ENCODE measurements around the gene CHRNA10. TPM values are rescaled to one million over a fixed set of nuclear protein-coding genes. Genes with fewer than 3 reads are reported as not detected.

Gene CHRNA10
- 0.86 and 0.97 TPM in 2 replicates for total RNA-seq

DNA sequence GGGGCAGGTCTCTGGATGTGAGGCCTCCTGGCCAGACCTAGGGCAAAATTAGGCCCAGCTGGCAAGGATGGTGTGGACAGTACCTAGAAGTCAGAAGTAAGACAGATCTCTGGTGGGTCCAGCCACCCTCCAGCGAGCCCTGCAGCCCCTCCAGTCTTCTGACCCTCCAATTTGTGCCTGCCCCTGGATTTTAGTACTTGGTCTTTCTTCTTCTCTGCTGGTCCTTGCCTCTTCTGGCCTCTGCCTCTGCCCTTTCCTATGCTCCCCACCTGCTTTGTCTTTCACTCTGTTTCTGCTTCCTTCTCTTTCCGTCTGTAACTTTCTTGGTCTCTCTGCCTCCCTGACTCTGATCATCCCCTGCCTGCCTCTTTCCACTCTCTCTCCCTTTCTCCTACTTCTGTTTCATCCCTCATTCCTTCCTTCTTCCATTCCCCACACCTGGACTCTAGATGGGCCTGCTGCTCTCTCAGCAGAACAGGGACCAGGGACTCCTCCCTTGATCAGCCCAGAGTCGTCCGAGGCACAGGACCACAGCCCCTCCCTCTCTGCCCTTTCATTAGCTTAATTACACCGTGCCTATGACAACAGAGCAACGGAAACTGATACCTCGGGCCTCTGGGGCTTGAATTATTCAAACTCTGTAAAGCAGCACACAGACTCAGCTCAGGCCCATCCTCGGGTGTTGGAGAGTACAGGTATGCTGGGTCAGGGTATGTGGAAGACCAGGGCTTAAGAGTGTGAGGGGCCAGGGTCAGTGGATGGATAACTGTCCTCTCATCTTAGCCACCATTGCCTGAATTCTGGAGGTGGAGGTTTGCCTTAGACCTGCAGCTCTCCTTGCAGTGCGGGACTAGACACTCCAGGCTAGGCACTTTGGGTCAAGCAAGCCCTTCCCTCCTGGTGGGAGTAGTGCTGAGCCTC lies at the start of gene CHRNA10:
Gene CHRNA10, minus strand, starts transcription at position 51 of the 921 bp plus-strand sequence. CDS start 72 bp downstream, outside the sequence.
- DNase-seq (ENCODE audit: low read depth), result no peak

GRCh38 chr11:3712274-3712673 lies 41.1 kb upstream of the CHRNA10 start:
- TF ChIP-seq CTCF (IDR thresholded peaks at IDR 0.05; ENCODE audit: insufficient read depth, low read depth, low read length), result no peak
- DNase-seq (ENCODE audit: low read depth), result no peak
- H3K4me3 ChIP-seq (ENCODE audit: low read depth, low read length), result no peak overlapping the region

More for the DNA sequence above, at the start of gene CHRNA10:
- no peak for TF ChIP-seq CTCF (IDR thresholded peaks at IDR 0.05; ENCODE audit: insufficient read depth, low read depth, low read length)
- H3K4me3 ChIP-seq (ENCODE audit: low read depth, low read length), result no peak within 1 kb of the TSS

DNA sequence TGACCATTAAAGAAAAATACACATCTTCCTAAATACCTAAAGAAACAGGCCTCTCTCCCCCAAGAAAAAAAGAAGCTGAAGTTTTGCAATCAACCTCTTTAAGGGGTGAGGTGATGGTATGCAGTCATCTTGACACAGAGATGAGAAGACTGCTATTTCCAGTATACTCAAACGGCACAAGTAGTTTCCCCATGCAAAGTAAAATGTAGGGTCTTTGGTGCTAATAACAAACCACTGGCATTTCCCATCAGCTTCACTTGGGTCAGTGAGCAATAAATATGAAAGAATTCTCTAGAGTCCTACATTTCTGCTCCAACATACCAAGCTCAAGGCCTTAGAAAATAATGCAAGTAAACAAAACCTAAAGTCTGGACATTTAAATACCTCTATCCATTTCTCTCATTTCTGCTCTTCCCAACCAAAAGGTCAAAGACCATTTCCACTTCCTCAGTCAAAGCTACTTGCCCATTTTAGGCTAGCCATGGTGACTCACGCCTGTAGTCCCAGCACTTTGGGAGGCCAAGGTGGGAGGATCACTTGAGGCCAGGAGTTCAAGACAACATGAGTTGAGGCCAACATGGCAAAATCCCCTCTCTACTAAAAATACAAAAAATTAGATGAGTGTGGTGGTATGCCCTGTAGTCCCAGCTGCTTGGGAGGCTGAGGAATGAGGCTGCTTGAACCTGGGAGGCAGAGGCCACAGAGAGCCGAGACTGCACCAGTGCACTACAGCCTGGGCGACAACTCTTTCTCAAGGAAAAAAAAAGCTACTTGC lies 39.5 kb upstream of the CHRNA10 start:
- peak; percentile 39 for DNase-seq (ENCODE audit: low read depth)
- no peak overlapping the region for H3K4me3 ChIP-seq (ENCODE audit: low read depth, low read length)
- no peak for TF ChIP-seq CTCF (IDR thresholded peaks at IDR 0.05; ENCODE audit: insufficient read depth, low read depth, low read length)

GRCh38 chr11:3709977-3710376 lies 38.8 kb upstream of the CHRNA10 start:
- no peak overlapping the region for H3K4me3 ChIP-seq (ENCODE audit: low read depth, low read length)
- DNase-seq (ENCODE audit: low read depth), result no peak
- TF ChIP-seq CTCF (IDR thresholded peaks at IDR 0.05; ENCODE audit: insufficient read depth, low read depth, low read length), result no peak

- H3K4me3 ChIP-seq (ENCODE audit: low read depth, low read length), result no peak overlapping the region
- no peak for TF ChIP-seq CTCF (IDR thresholded peaks at IDR 0.05; ENCODE audit: insufficient read depth, low read depth, low read length)
- DNase-seq (ENCODE audit: low read depth), result no peak
Observed at GRCh38 chr11:3707176-3707575, 36.0 kb upstream of the CHRNA10 start.

GRCh38 chr11:3703383-3703782 lies 32.2 kb upstream of the CHRNA10 start:
- TF ChIP-seq CTCF (IDR thresholded peaks at IDR 0.05; ENCODE audit: insufficient read depth, low read depth, low read length), result no peak
- no peak overlapping the region for H3K4me3 ChIP-seq (ENCODE audit: low read depth, low read length)
- DNase-seq (ENCODE audit: low read depth), result no peak
